Stimulated activated naive B cell treated with anti-CD40 and anti-IgM and Interleukin-4, amounts not matched to agents 10 μg/mL and 1 μg/mL and 100 μg/mL, for 72 hours (primary cell): ENCODE measurements around the gene SAMD10.
"Not testable (repeated sequence)": the region's sequence is repeated elsewhere in the genome, so short reads cannot be mapped to it uniquely, and the experiment has no call there.

Experiments
- ATAC-seq, 2 donors: fragments of 150-1000 bp; cut with Tn5 transposase; replicated peaks; 2 replicates each; pipeline ENCODE4 v1.10.0; 2021; ENCODE audit warnings: moderate library complexity in 1 of 2
- DNase-seq: peaks from one replicate; pipeline ENCODE4 v3.0.0; 2021
- H3K27ac Mint-ChIP-seq: one replicate; pipeline ENCODE4 v1.8.0; 2022; ENCODE audit warnings: mild to moderate bottlenecking, mixed read lengths
- H3K27me3 Mint-ChIP-seq, 2 donors: one replicate each; pipeline ENCODE4 v1.8.0; 2022; ENCODE audit warnings: mixed read lengths in 2 of 2
- H3K36me3 Mint-ChIP-seq, 2 donors: one replicate each; pipeline ENCODE4 v1.8.0; 2022; ENCODE audit warnings: mixed read lengths in 2 of 2, mild to moderate bottlenecking in 1 of 2
- H3K4me1 Mint-ChIP-seq, 2 donors: one replicate each; pipeline ENCODE4 v1.8.0; 2022; ENCODE audit warnings: mixed read lengths in 2 of 2, mild to moderate bottlenecking in 1 of 2
- H3K4me3 Mint-ChIP-seq, 2 donors: one replicate each; pipeline ENCODE4 v1.8.0; 2022; ENCODE audit warnings: mild to moderate bottlenecking in 2 of 2, mixed read lengths in 2 of 2, moderate library complexity in 1 of 2
- H3K9me3 Mint-ChIP-seq, 2 donors: one replicate each; pipeline ENCODE4 v1.8.0; 2022; ENCODE audit warnings: mixed read lengths in 2 of 2, mild to moderate bottlenecking in 1 of 2

SAMD10 gene

GRCh38 chr20:63977739-63978276 lies 1.6 kb downstream of the SAMD10 start:
- no peak for ATAC-seq
- Mint-ChIP-seq H3K36me3 (peaks cover 25 to 37% of the 10 kb centered on the region in 2 donors), H3K27ac (peak overlapping the region; percentile 86), H3K4me1 (peaks cover 44 to 72% of the 10 kb centered on the region in 2 donors), H3K9me3 (no peaks in the 10 kb centered on the region), H3K4me3 (peak overlapping the region; percentile 82 to 89), H3K27me3 (no peaks in the 10 kb centered on the region)
- DNase-seq, result no peak

GRCh38 chr20:63976980-63977738 lies 2.3 kb downstream of the SAMD10 start:
- Mint-ChIP-seq H3K27ac (no peak overlapping the region), H3K27me3 (no peaks in the 10 kb centered on the region), H3K36me3 (peaks cover 23 to 31% of the 10 kb centered on the region in 2 donors), H3K9me3 (no peaks in the 10 kb centered on the region), H3K4me3 (peak overlapping the region; percentile 14 to 82), H3K4me1 (peaks cover 38 to 65% of the 10 kb centered on the region in 2 donors)
- DNase-seq, result no peak
- no peak for ATAC-seq

- H3K27ac Mint-ChIP-seq, H3K9me3 Mint-ChIP-seq, ATAC-seq, H3K4me3 Mint-ChIP-seq, H3K27me3 Mint-ChIP-seq, DNase-seq: not testable (repeated sequence)
- Mint-ChIP-seq H3K4me1 (peaks cover 34 to 59% of the 10 kb centered on the region in 2 donors), H3K36me3 (peaks cover 23 to 27% of the 10 kb centered on the region in 2 donors)
Measured at GRCh38 chr20:63976511-63976910, 2.9 kb downstream of the SAMD10 start.

GRCh38 chr20:63974402-63975200 lies 4.8 kb downstream of the SAMD10 start:
- Mint-ChIP-seq H3K4me1 (peaks cover 25 to 44% of the 10 kb centered on the region in 2 donors), H3K36me3 (peaks cover 23 to 27% of the 10 kb centered on the region in 2 donors), H3K27ac (no peak overlapping the region), H3K27me3 (no peaks in the 10 kb centered on the region), H3K9me3 (no peaks in the 10 kb centered on the region), H3K4me3 (no peak overlapping the region)
- DNase-seq (no peak), ATAC-seq (no peak)

GRCh38 chr20:63973636-63974401 lies 5.6 kb downstream of the SAMD10 start:
- Mint-ChIP-seq H3K4me3 (no peak overlapping the region), H3K4me1 (peaks cover 28 to 45% of the 10 kb centered on the region in 2 donors), H3K27ac (peak overlapping the region; percentile 44), H3K27me3 (no peaks in the 10 kb centered on the region), H3K9me3 (no peaks in the 10 kb centered on the region), H3K36me3 (peaks cover 24 to 29% of the 10 kb centered on the region in 2 donors)
- peak; percentile 73 to 76 for ATAC-seq
- DNase-seq, result peak; percentile 68

GRCh38 chr20:63973160-63973479 lies 6.3 kb downstream of the SAMD10 start:
- H3K4me3 Mint-ChIP-seq, result no peak overlapping the region
- no peak for DNase-seq
- ATAC-seq, result no peak
- no peaks in the 10 kb centered on the region for H3K27me3 Mint-ChIP-seq
- no peaks in the 10 kb centered on the region for H3K9me3 Mint-ChIP-seq
- H3K4me1 Mint-ChIP-seq, result peaks cover 29 to 44% of the 10 kb centered on the region in 2 donors
- peaks cover 30 to 35% of the 10 kb centered on the region in 2 donors for H3K36me3 Mint-ChIP-seq
- H3K27ac Mint-ChIP-seq, result peak overlapping the region; percentile 44

GRCh38 chr20:63972312-63973159 lies 6.9 kb downstream of the SAMD10 start:
- Mint-ChIP-seq H3K4me3 (no peak overlapping the region), H3K4me1 (peaks cover 24 to 38% of the 10 kb centered on the region in 2 donors)
- no peak for DNase-seq

GRCh38 chr20:63971960-63972311 lies 7.5 kb downstream of the SAMD10 start:
- not testable (repeated sequence) for H3K27ac Mint-ChIP-seq, H3K4me3 Mint-ChIP-seq
- peaks cover 21 to 32% of the 10 kb centered on the region in 2 donors for H3K4me1 Mint-ChIP-seq

More at GRCh38 chr20:63972312-63973159, 6.9 kb downstream of the SAMD10 start:
- Mint-ChIP-seq H3K27ac (no peak overlapping the region), H3K27me3 (no peaks in the 10 kb centered on the region), H3K9me3 (no peaks in the 10 kb centered on the region), H3K36me3 (peaks cover 30 to 35% of the 10 kb centered on the region in 2 donors)
- no peak for ATAC-seq

GRCh38 chr20:63970714-63971431 lies 8.6 kb downstream of the SAMD10 start:
- Mint-ChIP-seq H3K27me3 (no peaks in the 10 kb centered on the region), H3K9me3 (peaks cover 3% of the 10 kb centered on the region in 2 donors), H3K36me3 (peaks cover 28 to 30% of the 10 kb centered on the region in 2 donors), H3K4me1 (peaks cover 16 to 22% of the 10 kb centered on the region in 2 donors), H3K27ac (peak overlapping the region; percentile 84), H3K4me3 (peak overlapping the region; percentile 63 to 70)
- ATAC-seq, result no peak
- DNase-seq, result no peak

More at GRCh38 chr20:63971960-63972311, 7.5 kb downstream of the SAMD10 start:
- not testable (repeated sequence) for H3K9me3 Mint-ChIP-seq, DNase-seq, H3K27me3 Mint-ChIP-seq, ATAC-seq
- peaks cover 31 to 33% of the 10 kb centered on the region in 2 donors for H3K36me3 Mint-ChIP-seq

GRCh38 chr20:63969838-63970713 lies 9.4 kb downstream of the SAMD10 start, which contains the start of gene ZNF512B:
Gene ZNF512B (minus strand): TSS chr20:63969930. CDS start chr20:63967950, 1,980 bp downstream.
- ATAC-seq (peak; percentile 48 to 62), DNase-seq (no peak)
- peaks cover 16 to 21% of the 10 kb centered on the region in 2 donors for H3K4me1 Mint-ChIP-seq
- H3K9me3 Mint-ChIP-seq, result peaks cover 3 to 4% of the 10 kb centered on the region in 2 donors
- H3K27ac Mint-ChIP-seq, result peak within 1 kb of the TSS; percentile 94
- H3K27me3 Mint-ChIP-seq, result no peaks in the 10 kb centered on the region
- H3K4me3 Mint-ChIP-seq, result peak within 1 kb of the TSS; percentile 89 to 90
- peaks cover 26 to 30% of the 10 kb centered on the region in 2 donors for H3K36me3 Mint-ChIP-seq

GRCh38 chr20:63968928-63969760 lies 10.3 kb downstream of the SAMD10 start:
- peaks cover 16 to 20% of the 10 kb centered on the region in 2 donors for H3K4me1 Mint-ChIP-seq
- H3K36me3 Mint-ChIP-seq, result peaks cover 23 to 24% of the 10 kb centered on the region in 2 donors
- H3K27me3 Mint-ChIP-seq, result no peaks in the 10 kb centered on the region
- ATAC-seq (peak; percentile 26 to 44), DNase-seq (no peak)
- peaks cover 3 to 4% of the 10 kb centered on the region in 2 donors for H3K9me3 Mint-ChIP-seq
- H3K27ac Mint-ChIP-seq, result peak overlapping the region; percentile 94
- H3K4me3 Mint-ChIP-seq, result peak overlapping the region; percentile 89 to 90
